ENCODE results near the gene ENAH.
A peak's percentile ranks its signal among the peaks of the same experiment; 100 is the strongest.

The ENAH gene

DNA sequence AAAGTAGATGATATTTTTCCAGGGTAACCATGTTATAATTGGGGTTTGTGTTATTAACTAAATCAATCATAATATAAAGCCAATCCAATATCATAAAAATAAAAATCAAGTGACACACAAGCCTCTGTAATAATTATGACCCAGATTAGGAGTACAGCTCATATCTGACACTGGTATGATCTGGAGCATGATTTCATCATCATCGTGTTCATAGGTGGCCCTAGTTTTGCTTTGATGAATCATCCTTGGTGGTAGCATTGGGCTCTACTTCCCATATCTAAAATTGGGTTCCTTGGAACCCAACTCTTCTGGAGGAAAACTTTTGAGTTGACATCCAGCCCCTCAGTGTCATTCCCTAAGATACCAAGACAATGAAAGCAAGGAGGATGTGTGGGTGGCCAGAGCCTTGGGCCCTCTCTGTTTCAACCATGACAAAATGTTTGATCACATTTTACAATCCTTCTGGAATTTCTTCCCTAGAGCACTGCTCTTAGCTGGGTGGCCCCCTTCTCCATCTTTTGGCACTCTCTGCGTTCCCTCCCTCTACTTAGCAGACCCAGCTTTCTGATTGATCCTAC lies 37.0 kb upstream of the ENAH start:
- no peak overlapping the region for H3K4me3 ChIP-seq (ENCODE audit: control insufficient read depth, low read depth, low read length)
- TF ChIP-seq CTCF (conservative IDR thresholded peaks at IDR 0.05; ENCODE audit: control insufficient read depth, insufficient read depth, low read depth, low read length): no peak
- peak; percentile 62 for DNase-seq (ENCODE audit: low read depth)

- TF ChIP-seq CTCF (conservative IDR thresholded peaks at IDR 0.05; ENCODE audit: control insufficient read depth, insufficient read depth, low read depth, low read length): no peak
- no peak overlapping the region for H3K4me3 ChIP-seq (ENCODE audit: control insufficient read depth, low read depth, low read length)
- no peak for DNase-seq (ENCODE audit: low read depth)
Observed at GRCh38 chr1:225688345-225688744, 35.4 kb upstream of the ENAH start.

DNA sequence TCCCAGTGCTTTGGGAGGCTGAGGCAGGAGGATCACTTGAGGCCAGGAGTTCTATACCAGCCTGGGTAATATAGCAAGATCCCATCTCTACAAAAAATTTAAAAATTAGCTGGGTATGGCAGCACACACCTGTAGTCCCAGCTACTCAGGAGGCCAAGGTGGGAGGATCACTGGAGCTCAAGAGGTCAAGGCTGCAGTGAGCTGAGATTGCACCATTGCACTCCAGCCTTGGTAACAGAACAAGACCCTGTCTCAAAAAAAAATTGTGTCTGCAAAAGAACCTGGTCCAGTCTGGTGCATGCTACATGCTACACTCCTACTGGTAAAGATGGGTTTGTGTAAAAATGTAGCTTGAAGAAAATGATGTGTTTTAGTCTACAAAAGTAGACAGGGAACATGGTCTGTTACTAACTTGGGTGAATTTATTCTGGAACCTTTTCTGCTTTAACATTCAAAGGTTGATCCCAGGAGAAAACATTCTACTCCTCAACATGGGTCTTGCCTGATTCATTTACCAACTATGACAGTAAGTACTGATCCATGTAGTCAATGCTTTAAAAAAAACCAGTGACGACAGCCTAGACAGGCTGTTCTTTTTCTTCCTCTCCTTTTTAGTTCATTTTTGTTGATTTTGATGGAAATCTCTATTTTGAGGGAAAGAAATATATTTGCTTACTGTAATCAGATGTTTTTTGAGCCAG lies 32.7 kb upstream of the ENAH start:
- peak; percentile 20 for DNase-seq (ENCODE audit: low read depth)
- no peak for TF ChIP-seq CTCF (conservative IDR thresholded peaks at IDR 0.05; ENCODE audit: control insufficient read depth, insufficient read depth, low read depth, low read length)
- no peak overlapping the region for H3K4me3 ChIP-seq (ENCODE audit: control insufficient read depth, low read depth, low read length)

GRCh38 chr1:225684741-225685140 lies 31.8 kb upstream of the ENAH start:
- no peak overlapping the region for H3K4me3 ChIP-seq (ENCODE audit: control insufficient read depth, low read depth, low read length)
- DNase-seq (ENCODE audit: low read depth): no peak

DNA sequence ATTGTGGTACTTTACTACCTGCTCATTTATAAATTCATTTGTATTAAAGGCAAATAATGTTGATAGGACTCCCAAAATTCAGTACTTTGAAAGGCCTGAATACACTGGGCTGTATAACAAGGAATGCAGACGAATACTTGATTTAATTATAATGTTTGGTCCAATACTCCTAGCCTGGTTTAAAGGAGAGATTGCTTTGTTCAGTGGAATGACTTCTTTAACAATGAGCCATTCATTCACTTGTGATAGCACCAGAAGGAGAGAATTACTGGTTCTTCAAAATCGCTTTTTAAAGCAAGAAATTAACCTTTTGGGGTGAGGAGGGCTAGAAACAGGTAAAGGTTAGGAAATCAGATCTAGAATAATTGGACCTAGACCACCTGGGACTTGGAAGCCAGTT lies 28.3 kb upstream of the ENAH start:
- no peak overlapping the region for H3K4me3 ChIP-seq (ENCODE audit: control insufficient read depth, low read depth, low read length)
- DNase-seq (ENCODE audit: low read depth): no peak
- TF ChIP-seq CTCF (conservative IDR thresholded peaks at IDR 0.05; ENCODE audit: control insufficient read depth, insufficient read depth, low read depth, low read length): no peak

More at GRCh38 chr1:225684741-225685140, 31.8 kb upstream of the ENAH start:
- no peak for TF ChIP-seq CTCF (conservative IDR thresholded peaks at IDR 0.05; ENCODE audit: control insufficient read depth, insufficient read depth, low read depth, low read length)

DNA sequence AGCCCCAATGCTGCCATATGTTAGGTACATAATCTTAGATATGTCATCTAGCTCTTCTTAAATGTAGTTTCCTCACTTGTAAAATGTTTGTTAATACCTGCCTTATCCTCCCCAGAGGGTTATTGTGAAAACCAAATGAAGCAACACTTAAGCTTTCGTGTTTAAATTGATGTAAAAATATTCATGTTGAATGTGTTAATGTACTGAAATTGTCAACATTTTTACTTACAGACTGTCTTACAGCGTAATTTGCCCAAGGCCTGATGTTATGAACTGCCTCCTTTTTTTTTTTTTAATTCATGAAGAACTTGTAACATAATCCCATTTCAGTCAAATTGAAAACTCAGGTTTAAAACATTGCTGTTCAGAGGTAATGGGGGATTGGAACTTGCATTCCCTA lies 25.6 kb upstream of the ENAH start:
- DNase-seq (ENCODE audit: low read depth): no peak
- TF ChIP-seq CTCF (conservative IDR thresholded peaks at IDR 0.05; ENCODE audit: control insufficient read depth, insufficient read depth, low read depth, low read length): no peak
- H3K4me3 ChIP-seq (ENCODE audit: control insufficient read depth, low read depth, low read length): no peak overlapping the region
